Thyroid gland (tissue), 4 donors: ENCODE measurements around the gene HBM.

Experiments used
- CTCF ChIP-seq, 6 experiments: fragments of 200-600 bp in 3 of 6; fragments of 450-650 bp in 3 of 6; sonication (generic) in 3 of 6; IDR thresholded peaks; one replicate each; pipeline ENCODE4 v1.5.1; 2016 to 2019; ENCODE audit warnings: antibody characterized with exemption in 6 of 6, mild to moderate bottlenecking in 2 of 6, inconsistent platforms in 1 of 6, moderate library complexity in 1 of 6
- POLR2A ChIP-seq, 2 donors: fragments of 450-650 bp; IDR thresholded peaks; one replicate each; pipeline ENCODE4 v1.6.1; 2017; ENCODE audit warnings: antibody characterized with exemption in 2 of 2, mild to moderate bottlenecking in 2 of 2, moderate library complexity in 1 of 2

DNA sequence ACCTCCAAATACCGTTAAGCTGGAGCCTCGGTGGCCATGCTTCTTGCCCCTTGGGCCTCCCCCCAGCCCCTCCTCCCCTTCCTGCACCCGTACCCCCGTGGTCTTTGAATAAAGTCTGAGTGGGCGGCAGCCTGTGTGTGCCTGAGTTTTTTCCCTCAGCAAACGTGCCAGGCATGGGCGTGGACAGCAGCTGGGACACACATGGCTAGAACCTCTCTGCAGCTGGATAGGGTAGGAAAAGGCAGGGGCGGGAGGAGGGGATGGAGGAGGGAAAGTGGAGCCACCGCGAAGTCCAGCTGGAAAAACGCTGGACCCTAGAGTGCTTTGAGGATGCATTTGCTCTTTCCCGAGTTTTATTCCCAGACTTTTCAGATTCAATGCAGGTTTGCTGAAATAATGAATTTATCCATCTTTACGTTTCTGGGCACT, 11.6 kb downstream of the HBM start:
- TF ChIP-seq CTCF (IDR thresholded peaks at IDR 0.05) (no peak), POLR2A (IDR thresholded peaks at IDR 0.05) (no peak)
